Mucosa of rectum (tissue), 2 donors: Measurements from ENCODE around the gene SASH1.
"Not testable (repeated sequence)": the region's sequence is repeated elsewhere in the genome, so short reads cannot be mapped to it uniquely, and the experiment has no call there.

Experiments used
- H3K27ac ChIP-seq, 2 donors: one replicate each; pipeline ENCODE4 v1.7.0; 2013; ENCODE audit warnings: inconsistent platforms in 2 of 2, low read depth in 2 of 2, low read length in 2 of 2
- H3K27me3 ChIP-seq, 2 donors: one replicate each; pipeline ENCODE4 v1.7.0; 2013; ENCODE audit warnings: low read length in 2 of 2; ENCODE audit not compliant: control insufficient read depth in 2 of 2, insufficient read depth in 2 of 2
- H3K36me3 ChIP-seq, 2 donors: one replicate each; pipeline ENCODE4 v1.7.0; 2013; ENCODE audit warnings: low read length in 2 of 2; ENCODE audit not compliant: control insufficient read depth in 2 of 2, insufficient read depth in 2 of 2
- H3K4me1 ChIP-seq, 2 donors: one replicate each; pipeline ENCODE4 v1.7.0; 2013; ENCODE audit warnings: low read length in 2 of 2, mild to moderate bottlenecking in 1 of 2; ENCODE audit not compliant: control insufficient read depth in 2 of 2, insufficient read depth in 2 of 2
- H3K4me3 ChIP-seq, 2 donors: one replicate each; pipeline ENCODE4 v1.7.0; 2013; ENCODE audit warnings: low read length in 2 of 2
- H3K9ac ChIP-seq, 2 donors: one replicate each; pipeline ENCODE4 v1.7.0; 2013; ENCODE audit warnings: low read length in 2 of 2, low read depth in 1 of 2, mild to moderate bottlenecking in 1 of 2
- H3K9me3 ChIP-seq, 2 donors: one replicate each; pipeline ENCODE4 v1.7.0; 2013; ENCODE audit warnings: low read length in 2 of 2; ENCODE audit not compliant: control insufficient read depth in 2 of 2
- donor health status: healthy.
- donor health status: Normal muscosa, but diverticular disease.

SASH1 gene

GRCh38 chr6:148566664-148567350 lies 224.2 kb downstream of the SASH1 start:
- Histone ChIP-seq H3K4me1 (no peaks in the 10 kb centered on the region), H3K27me3 (peaks cover 0 to 2% of the 10 kb centered on the region in 2 donors), H3K9ac (no peak overlapping the region), H3K9me3 (no peaks in the 10 kb centered on the region), H3K36me3 (no peaks in the 10 kb centered on the region), H3K4me3 (no peak overlapping the region), H3K27ac (no peak overlapping the region)

- Histone ChIP-seq H3K4me3 (no peak overlapping the region), H3K9ac (no peak overlapping the region), H3K27ac (no peak overlapping the region), H3K9me3 (no peaks in the 10 kb centered on the region), H3K4me1 (no peaks in the 10 kb centered on the region), H3K27me3 (no peaks in the 10 kb centered on the region), H3K36me3 (no peaks in the 10 kb centered on the region)
Observed at GRCh38 chr6:148570456-148570855, 227.8 kb downstream of the SASH1 start.

- Histone ChIP-seq H3K4me3 (no peak overlapping the region), H3K9me3 (no peaks in the 10 kb centered on the region), H3K36me3 (no peaks in the 10 kb centered on the region), H3K27ac (no peak overlapping the region), H3K9ac (no peak overlapping the region), H3K4me1 (no peaks in the 10 kb centered on the region), H3K27me3 (no peaks in the 10 kb centered on the region)
Observed at GRCh38 chr6:148572676-148573335, 230.2 kb downstream of the SASH1 start.

- Histone ChIP-seq H3K27ac (no peak overlapping the region), H3K4me3 (no peak overlapping the region), H3K4me1 (no peaks in the 10 kb centered on the region), H3K9ac (no peak overlapping the region), H3K36me3 (no peaks in the 10 kb centered on the region), H3K27me3 (no peaks in the 10 kb centered on the region), H3K9me3 (no peaks in the 10 kb centered on the region)
Observed at GRCh38 chr6:148573922-148574321, 231.3 kb downstream of the SASH1 start.

- peaks cover 0 to 3% of the 10 kb centered on the region in 2 donors for H3K27me3 ChIP-seq
- no peaks in the 10 kb centered on the region for H3K36me3 ChIP-seq
- no peak overlapping the region for H3K9ac ChIP-seq
- no peak overlapping the region for H3K4me3 ChIP-seq
- H3K4me1 ChIP-seq = no peaks in the 10 kb centered on the region
- no peak overlapping the region for H3K27ac ChIP-seq
- no peaks in the 10 kb centered on the region for H3K9me3 ChIP-seq
Observed at GRCh38 chr6:148577687-148578488, 235.2 kb downstream of the SASH1 start.

- no peak overlapping the region for H3K4me3 ChIP-seq
- H3K36me3 ChIP-seq = no peaks in the 10 kb centered on the region
- no peaks in the 10 kb centered on the region for H3K9me3 ChIP-seq
- no peak overlapping the region for H3K27ac ChIP-seq
- no peak overlapping the region for H3K9ac ChIP-seq
- no peaks in the 10 kb centered on the region for H3K4me1 ChIP-seq
- H3K27me3 ChIP-seq = peaks cover 0 to 3% of the 10 kb centered on the region in 2 donors
Observed at GRCh38 chr6:148578489-148578814, 235.8 kb downstream of the SASH1 start.

- no peak overlapping the region for H3K27ac ChIP-seq
- H3K4me1 ChIP-seq = no peaks in the 10 kb centered on the region
- peaks cover 0 to 3% of the 10 kb centered on the region in 2 donors for H3K27me3 ChIP-seq
- H3K9ac ChIP-seq = no peak overlapping the region
- no peaks in the 10 kb centered on the region for H3K36me3 ChIP-seq
- no peaks in the 10 kb centered on the region for H3K9me3 ChIP-seq
- H3K4me3 ChIP-seq = no peak overlapping the region
Observed at GRCh38 chr6:148578837-148579565, 236.4 kb downstream of the SASH1 start.

- no peaks in the 10 kb centered on the region for H3K9me3 ChIP-seq
- H3K9ac ChIP-seq = no peak overlapping the region
- peaks cover 0 to 3% of the 10 kb centered on the region in 2 donors for H3K27me3 ChIP-seq
- H3K27ac ChIP-seq = no peak overlapping the region
- H3K36me3 ChIP-seq = no peaks in the 10 kb centered on the region
- H3K4me1 ChIP-seq = no peaks in the 10 kb centered on the region
- H3K4me3 ChIP-seq = no peak overlapping the region
Observed at GRCh38 chr6:148580442-148580841, 237.8 kb downstream of the SASH1 start.

- H3K27me3 ChIP-seq = peaks cover 0 to 3% of the 10 kb centered on the region in 2 donors
- no peaks in the 10 kb centered on the region for H3K4me1 ChIP-seq
- H3K27ac ChIP-seq = no peak overlapping the region
- H3K36me3 ChIP-seq = no peaks in the 10 kb centered on the region
- no peak overlapping the region for H3K4me3 ChIP-seq
- H3K9me3 ChIP-seq = peaks cover 0 to 2% of the 10 kb centered on the region in 2 donors
- H3K9ac ChIP-seq = no peak overlapping the region
Observed at GRCh38 chr6:148583631-148584030, 241.0 kb downstream of the SASH1 start.

GRCh38 chr6:148585641-148586040 lies 243.0 kb downstream of the SASH1 start:
- not testable (repeated sequence) for H3K27ac ChIP-seq, H3K9ac ChIP-seq, H3K36me3 ChIP-seq, H3K4me1 ChIP-seq, H3K9me3 ChIP-seq, H3K4me3 ChIP-seq, H3K27me3 ChIP-seq
